ENCODE data around the gene TMEM168.
"Not testable (repeated sequence)": the region's sequence is repeated elsewhere in the genome, so short reads cannot be mapped to it uniquely, and the experiment has no call there.

TMEM168 gene

GRCh38 chr7:112800486-112800885 lies 10.3 kb upstream of the TMEM168 start:
- Histone ChIP-seq H3K27ac (ENCODE audit: low read depth in 2 of 2, low read length in 2 of 2) (no peak overlapping the region), H3K4me3 (ENCODE audit: low read length in 2 of 2) (no peak overlapping the region), H3K4me1 (ENCODE audit: control insufficient read depth in 2 of 2, insufficient read depth in 2 of 2, low read length in 2 of 2) (no peaks in the 10 kb centered on the region), H3K9me3 (ENCODE audit: control insufficient read depth in 2 of 2, low read length in 2 of 2) (no peaks in the 10 kb centered on the region), H3K9ac (ENCODE audit: low read depth in 1 of 2, low read length in 2 of 2) (no peak overlapping the region), H3K27me3 (ENCODE audit: control insufficient read depth in 2 of 2, insufficient read depth in 2 of 2, low read length in 2 of 2) (no peaks in the 10 kb centered on the region), H3K36me3 (ENCODE audit: control insufficient read depth in 2 of 2, insufficient read depth in 2 of 2, low read length in 2 of 2) (no peaks in the 10 kb centered on the region)

- H3K9me3 ChIP-seq (ENCODE audit: control insufficient read depth in 2 of 2, low read length in 2 of 2), result no peaks in the 10 kb centered on the region
- H3K27me3 ChIP-seq (ENCODE audit: control insufficient read depth in 2 of 2, insufficient read depth in 2 of 2, low read length in 2 of 2), result no peaks in the 10 kb centered on the region
- H3K36me3 ChIP-seq (ENCODE audit: control insufficient read depth in 2 of 2, insufficient read depth in 2 of 2, low read length in 2 of 2), result no peaks in the 10 kb centered on the region
- no peak overlapping the region for H3K4me3 ChIP-seq (ENCODE audit: low read length in 2 of 2)
- H3K27ac ChIP-seq (ENCODE audit: low read depth in 2 of 2, low read length in 2 of 2), result no peak overlapping the region
- H3K9ac ChIP-seq (ENCODE audit: low read depth in 1 of 2, low read length in 2 of 2), result no peak overlapping the region
- H3K4me1 ChIP-seq (ENCODE audit: control insufficient read depth in 2 of 2, insufficient read depth in 2 of 2, low read length in 2 of 2), result no peaks in the 10 kb centered on the region
Observed at GRCh38 chr7:112799448-112800120, 9.4 kb upstream of the TMEM168 start.

- no peaks in the 10 kb centered on the region for H3K9me3 ChIP-seq (ENCODE audit: control insufficient read depth in 2 of 2, low read length in 2 of 2)
- no peak overlapping the region for H3K9ac ChIP-seq (ENCODE audit: low read depth in 1 of 2, low read length in 2 of 2)
- H3K4me1 ChIP-seq (ENCODE audit: control insufficient read depth in 2 of 2, insufficient read depth in 2 of 2, low read length in 2 of 2), result no peaks in the 10 kb centered on the region
- no peaks in the 10 kb centered on the region for H3K36me3 ChIP-seq (ENCODE audit: control insufficient read depth in 2 of 2, insufficient read depth in 2 of 2, low read length in 2 of 2)
- H3K27ac ChIP-seq (ENCODE audit: low read depth in 2 of 2, low read length in 2 of 2), result no peak overlapping the region
- no peak overlapping the region for H3K4me3 ChIP-seq (ENCODE audit: low read length in 2 of 2)
- no peaks in the 10 kb centered on the region for H3K27me3 ChIP-seq (ENCODE audit: control insufficient read depth in 2 of 2, insufficient read depth in 2 of 2, low read length in 2 of 2)
Observed at GRCh38 chr7:112798274-112799159, 8.3 kb upstream of the TMEM168 start.

GRCh38 chr7:112796552-112796951 lies 6.4 kb upstream of the TMEM168 start:
- H3K4me3 ChIP-seq (ENCODE audit: low read length in 2 of 2); H3K9me3 ChIP-seq (ENCODE audit: control insufficient read depth in 2 of 2, low read length in 2 of 2); H3K9ac ChIP-seq (ENCODE audit: low read depth in 1 of 2, low read length in 2 of 2); H3K4me1 ChIP-seq (ENCODE audit: control insufficient read depth in 2 of 2, insufficient read depth in 2 of 2, low read length in 2 of 2); H3K27me3 ChIP-seq (ENCODE audit: control insufficient read depth in 2 of 2, insufficient read depth in 2 of 2, low read length in 2 of 2); H3K27ac ChIP-seq (ENCODE audit: low read depth in 2 of 2, low read length in 2 of 2); H3K36me3 ChIP-seq (ENCODE audit: control insufficient read depth in 2 of 2, insufficient read depth in 2 of 2, low read length in 2 of 2): not testable (repeated sequence)

- Histone ChIP-seq H3K4me1 (ENCODE audit: control insufficient read depth in 2 of 2, insufficient read depth in 2 of 2, low read length in 2 of 2) (peaks cover 11% of the 10 kb centered on the region in 2 donors), H3K4me3 (ENCODE audit: low read length in 2 of 2) (no peak overlapping the region)
Observed at GRCh38 chr7:112792441-112792840, 2.2 kb upstream of the TMEM168 start.

GRCh38 chr7:112791465-112792168 lies 1.4 kb upstream of the TMEM168 start:
- Histone ChIP-seq H3K27me3 (ENCODE audit: control insufficient read depth in 2 of 2, insufficient read depth in 2 of 2, low read length in 2 of 2) (no peaks in the 10 kb centered on the region), H3K4me1 (ENCODE audit: control insufficient read depth in 2 of 2, insufficient read depth in 2 of 2, low read length in 2 of 2) (peaks cover 11% of the 10 kb centered on the region in 2 donors), H3K4me3 (ENCODE audit: low read length in 2 of 2) (no peak overlapping the region), H3K9me3 (ENCODE audit: control insufficient read depth in 2 of 2, low read length in 2 of 2) (no peaks in the 10 kb centered on the region), H3K9ac (ENCODE audit: low read depth in 1 of 2, low read length in 2 of 2) (no peak overlapping the region), H3K27ac (ENCODE audit: low read depth in 2 of 2, low read length in 2 of 2) (no peak overlapping the region), H3K36me3 (ENCODE audit: control insufficient read depth in 2 of 2, insufficient read depth in 2 of 2, low read length in 2 of 2) (peaks cover 0 to 4% of the 10 kb centered on the region in 2 donors)

More at GRCh38 chr7:112792441-112792840, 2.2 kb upstream of the TMEM168 start:
- H3K36me3 ChIP-seq (ENCODE audit: control insufficient read depth in 2 of 2, insufficient read depth in 2 of 2, low read length in 2 of 2), result no peaks in the 10 kb centered on the region
- no peak overlapping the region for H3K9ac ChIP-seq (ENCODE audit: low read depth in 1 of 2, low read length in 2 of 2)
- no peak overlapping the region for H3K27ac ChIP-seq (ENCODE audit: low read depth in 2 of 2, low read length in 2 of 2)
- H3K27me3 ChIP-seq (ENCODE audit: control insufficient read depth in 2 of 2, insufficient read depth in 2 of 2, low read length in 2 of 2), result no peaks in the 10 kb centered on the region
- no peaks in the 10 kb centered on the region for H3K9me3 ChIP-seq (ENCODE audit: control insufficient read depth in 2 of 2, low read length in 2 of 2)

GRCh38 chr7:112790586-112791003 lies 402 bp upstream of the TMEM168 start:
- peak overlapping the region; percentile 84 to 96 for H3K4me3 ChIP-seq (ENCODE audit: low read length in 2 of 2)
- H3K9ac ChIP-seq (ENCODE audit: low read depth in 1 of 2, low read length in 2 of 2), result peak overlapping the region; percentile 80 to 88
- peak overlapping the region; percentile 90 to 93 for H3K27ac ChIP-seq (ENCODE audit: low read depth in 2 of 2, low read length in 2 of 2)
- no peaks in the 10 kb centered on the region for H3K27me3 ChIP-seq (ENCODE audit: control insufficient read depth in 2 of 2, insufficient read depth in 2 of 2, low read length in 2 of 2)
- H3K9me3 ChIP-seq (ENCODE audit: control insufficient read depth in 2 of 2, low read length in 2 of 2), result no peaks in the 10 kb centered on the region
- H3K4me1 ChIP-seq (ENCODE audit: control insufficient read depth in 2 of 2, insufficient read depth in 2 of 2, low read length in 2 of 2), result peaks cover 11% of the 10 kb centered on the region in 2 donors
- peaks cover 0 to 4% of the 10 kb centered on the region in 2 donors for H3K36me3 ChIP-seq (ENCODE audit: control insufficient read depth in 2 of 2, insufficient read depth in 2 of 2, low read length in 2 of 2)

GRCh38 chr7:112789453-112789816 lies 758 bp downstream of the TMEM168 start:
- H3K4me3 ChIP-seq (ENCODE audit: low read length in 2 of 2), result peak overlapping the region; percentile 84 to 96
- peaks cover 11% of the 10 kb centered on the region in 2 donors for H3K4me1 ChIP-seq (ENCODE audit: control insufficient read depth in 2 of 2, insufficient read depth in 2 of 2, low read length in 2 of 2)
- no peaks in the 10 kb centered on the region for H3K9me3 ChIP-seq (ENCODE audit: control insufficient read depth in 2 of 2, low read length in 2 of 2)
- peak overlapping the region; percentile 88 to 95 for H3K9ac ChIP-seq (ENCODE audit: low read depth in 1 of 2, low read length in 2 of 2)
- no peaks in the 10 kb centered on the region for H3K27me3 ChIP-seq (ENCODE audit: control insufficient read depth in 2 of 2, insufficient read depth in 2 of 2, low read length in 2 of 2)
- peaks cover 3 to 6% of the 10 kb centered on the region in 2 donors for H3K36me3 ChIP-seq (ENCODE audit: control insufficient read depth in 2 of 2, insufficient read depth in 2 of 2, low read length in 2 of 2)
- peak overlapping the region; percentile 90 to 93 for H3K27ac ChIP-seq (ENCODE audit: low read depth in 2 of 2, low read length in 2 of 2)

GRCh38 chr7:112788778-112789343 lies 1.3 kb downstream of the TMEM168 start:
- Histone ChIP-seq H3K4me1 (ENCODE audit: control insufficient read depth in 2 of 2, insufficient read depth in 2 of 2, low read length in 2 of 2) (peaks cover 11% of the 10 kb centered on the region in 2 donors), H3K9ac (ENCODE audit: low read depth in 1 of 2, low read length in 2 of 2) (peak overlapping the region; percentile 88 to 95), H3K27me3 (ENCODE audit: control insufficient read depth in 2 of 2, insufficient read depth in 2 of 2, low read length in 2 of 2) (no peaks in the 10 kb centered on the region), H3K27ac (ENCODE audit: low read depth in 2 of 2, low read length in 2 of 2) (peak overlapping the region; percentile 90 to 93), H3K36me3 (ENCODE audit: control insufficient read depth in 2 of 2, insufficient read depth in 2 of 2, low read length in 2 of 2) (peaks cover 6 to 10% of the 10 kb centered on the region in 2 donors), H3K4me3 (ENCODE audit: low read length in 2 of 2) (peak overlapping the region; percentile 84 to 96), H3K9me3 (ENCODE audit: control insufficient read depth in 2 of 2, low read length in 2 of 2) (no peaks in the 10 kb centered on the region)

Data from mucosa of rectum (tissue), 2 donors.